Measurements from ENCODE around the gene FGR. TPM values are rescaled to one million over a fixed set of nuclear protein-coding genes. Genes with fewer than 3 reads are reported as not detected.

FGR gene
- total RNA-seq, 1 experiment from 2014 or later: not detected

DNA sequence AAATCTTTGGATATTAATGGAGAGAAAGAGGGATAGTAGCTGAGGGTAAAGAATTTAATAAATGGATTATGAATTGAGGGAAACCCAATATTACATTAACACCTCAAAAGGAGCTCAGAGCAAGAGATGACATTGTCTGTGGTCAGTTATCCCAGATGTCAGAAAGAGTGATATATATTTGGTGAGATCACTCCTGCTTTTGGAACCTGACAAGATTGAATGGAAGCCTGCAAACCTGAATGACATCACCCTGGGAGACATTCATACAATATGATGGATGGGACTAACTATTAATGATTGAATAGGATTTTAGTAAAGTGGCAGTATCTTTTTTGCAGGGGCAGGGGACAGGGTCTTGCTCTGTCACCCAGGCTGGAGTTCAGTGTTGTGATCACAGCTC, 43.8 kb upstream of the FGR start:
- no TSS peak for BruUV-seq (replicated peaks)
- Histone ChIP-seq H3K27me3 (ENCODE audit: insufficient read depth, low read depth) (no peaks in the 10 kb centered on the region), H3K4me3 (no peak overlapping the region), H3K4me2 (no peak overlapping the region), H3F3A (ENCODE audit: insufficient read depth, low read depth) (no peaks in the 10 kb centered on the region), H3K79me2 (ENCODE audit: low read depth) (no peaks in the 10 kb centered on the region), H3K9me3 (ENCODE audit: insufficient read depth, low read depth) (0 out of 2 replicates have a peak, but pooled peaks cover 2% of the 10 kb centered on the region), H3K36me3 (ENCODE audit: low read depth) (no peaks in the 10 kb centered on the region), H4K20me1 (ENCODE audit: insufficient read depth) (no peaks in the 10 kb centered on the region), H3K4me1 (replicated peaks; ENCODE audit: insufficient read depth) (0 out of 2 replicates have a peak, but pooled peaks cover under 1% of the 10 kb centered on the region), H3K27ac (no peak overlapping the region), H3K9me2 (ENCODE audit: insufficient read depth) (no peaks in the 10 kb centered on the region), H2AFZ (no peak overlapping the region)
- POLR2A ChIA-PET (ENCODE audit: unreplicated experiment): no interaction called here
- intact Hi-C loops (cut with micrococcal nuclease; ENCODE audit: unreplicated experiment): no loop called here
- DNase-seq: no peak
- CTCF ChIA-PET: interaction anchor here (0.7 kb wide), 1 partner anchor 842 kb away, joined by 10 read pairs; no protein-coding TSS in a partner anchor
- TF ChIP-seq, protein P1, sequence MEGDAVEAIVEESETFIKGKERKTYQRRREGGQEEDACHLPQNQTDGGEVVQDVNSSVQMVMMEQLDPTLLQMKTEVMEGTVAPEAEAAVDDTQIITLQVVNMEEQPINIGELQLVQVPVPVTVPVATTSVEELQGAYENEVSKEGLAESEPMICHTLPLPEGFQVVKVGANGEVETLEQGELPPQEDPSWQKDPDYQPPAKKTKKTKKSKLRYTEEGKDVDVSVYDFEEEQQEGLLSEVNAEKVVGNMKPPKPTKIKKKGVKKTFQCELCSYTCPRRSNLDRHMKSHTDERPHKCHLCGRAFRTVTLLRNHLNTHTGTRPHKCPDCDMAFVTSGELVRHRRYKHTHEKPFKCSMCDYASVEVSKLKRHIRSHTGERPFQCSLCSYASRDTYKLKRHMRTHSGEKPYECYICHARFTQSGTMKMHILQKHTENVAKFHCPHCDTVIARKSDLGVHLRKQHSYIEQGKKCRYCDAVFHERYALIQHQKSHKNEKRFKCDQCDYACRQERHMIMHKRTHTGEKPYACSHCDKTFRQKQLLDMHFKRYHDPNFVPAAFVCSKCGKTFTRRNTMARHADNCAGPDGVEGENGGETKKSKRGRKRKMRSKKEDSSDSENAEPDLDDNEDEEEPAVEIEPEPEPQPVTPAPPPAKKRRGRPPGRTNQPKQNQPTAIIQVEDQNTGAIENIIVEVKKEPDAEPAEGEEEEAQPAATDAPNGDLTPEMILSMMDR (conservative IDR thresholded peaks at IDR 0.05): no peak

DNA sequence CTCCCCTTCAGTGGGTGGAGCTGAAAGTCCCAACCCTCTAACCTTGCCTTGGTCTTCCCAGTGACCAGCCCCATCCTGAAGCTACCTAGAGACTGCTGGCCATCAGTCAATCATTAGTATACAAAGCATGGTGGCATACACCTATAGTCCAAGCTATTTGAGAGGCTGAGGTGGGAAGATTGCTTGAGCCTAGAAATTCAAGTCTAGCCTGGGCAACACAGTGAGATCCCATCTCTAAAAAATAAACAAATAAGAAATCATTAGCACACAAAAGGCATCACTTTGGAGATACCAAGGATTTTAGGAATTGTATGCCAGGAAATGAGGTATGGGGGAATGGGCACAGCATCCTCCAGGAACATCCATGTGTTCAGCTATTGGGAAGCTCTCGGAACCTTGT, 41.4 kb upstream of the FGR start:
- H3K27ac ChIP-seq: no peak overlapping the region
- no peaks in the 10 kb centered on the region for H3K9me3 ChIP-seq (ENCODE audit: insufficient read depth, low read depth)
- TF ChIP-seq, protein P1 (conservative IDR thresholded peaks at IDR 0.05): no peak
- no peak for TF ChIP-seq EZH2 (IDR thresholded peaks at IDR 0.05; ENCODE audit: low read depth)
- no peak overlapping the region for H2AFZ ChIP-seq
- no peak overlapping the region for H3K4me2 ChIP-seq
- peaks cover 5% of the 10 kb centered on the region; the same call in 1 of the 2 replicates for H3F3A ChIP-seq (ENCODE audit: insufficient read depth, low read depth)
- H3K27me3 ChIP-seq (ENCODE audit: insufficient read depth, low read depth): no peaks in the 10 kb centered on the region
- H3K4me1 ChIP-seq (replicated peaks; ENCODE audit: insufficient read depth): peaks cover 4% of the 10 kb centered on the region; the same call in 1 of the 2 replicates
- no peaks in the 10 kb centered on the region for H4K20me1 ChIP-seq (ENCODE audit: insufficient read depth)
- DNase-seq: no peak
- no peak overlapping the region for H3K4me3 ChIP-seq
- ChIA-PET CTCF (no interaction called here), POLR2A (ENCODE audit: unreplicated experiment) (no interaction called here)
- H3K9me2 ChIP-seq (ENCODE audit: insufficient read depth): no peaks in the 10 kb centered on the region
- no peaks in the 10 kb centered on the region for H3K36me3 ChIP-seq (ENCODE audit: low read depth)
- intact Hi-C loops (cut with micrococcal nuclease; ENCODE audit: unreplicated experiment): no loop called here
- no TSS peak for BruUV-seq (replicated peaks)
- no peaks in the 10 kb centered on the region for H3K79me2 ChIP-seq (ENCODE audit: low read depth)

GRCh38 chr1:27672750-27673112, 37.7 kb upstream of the FGR start:
- no peaks in the 10 kb centered on the region for H3K79me2 ChIP-seq (ENCODE audit: low read depth)
- H3K36me3 ChIP-seq (ENCODE audit: low read depth): no peaks in the 10 kb centered on the region
- H4K20me1 ChIP-seq (ENCODE audit: insufficient read depth): no peaks in the 10 kb centered on the region
- peak overlapping the region; percentile 43; the same call in 1 of the 2 replicates for H3K4me3 ChIP-seq
- CTCF ChIA-PET: interaction anchor here (1.7 kb wide), 1 partner anchor 101 kb away, joined by 7 read pairs; the partner anchor contains the start of gene STX12
- H3K27ac ChIP-seq: peak overlapping the region; percentile 30; the same call in 1 of the 2 replicates
- no TSS peak for BruUV-seq (replicated peaks)
- peak overlapping the region; percentile 72; the same call in 1 of the 2 replicates for H2AFZ ChIP-seq
- peaks cover 5% of the 10 kb centered on the region; the same call in 1 of the 2 replicates for H3F3A ChIP-seq (ENCODE audit: insufficient read depth, low read depth)
- no peaks in the 10 kb centered on the region for H3K27me3 ChIP-seq (ENCODE audit: insufficient read depth, low read depth)
- POLR2A ChIA-PET (ENCODE audit: unreplicated experiment): interaction anchor here (0.7 to 1.1 kb wide), 3 partner anchors 53 to 1150 kb away, joined by 4 to 7 read pairs (median 7); no protein-coding TSS in a partner anchor
- H3K9me3 ChIP-seq (ENCODE audit: insufficient read depth, low read depth): no peaks in the 10 kb centered on the region
- DNase-seq: no peak
- peak overlapping the region; percentile 76 for H3K4me2 ChIP-seq
- TF ChIP-seq, protein P1 (conservative IDR thresholded peaks at IDR 0.05): no peak
- no peak for TF ChIP-seq EZH2 (IDR thresholded peaks at IDR 0.05; ENCODE audit: low read depth)
- peaks cover 4% of the 10 kb centered on the region; the same call in 1 of the 2 replicates for H3K4me1 ChIP-seq (replicated peaks; ENCODE audit: insufficient read depth)
- no peaks in the 10 kb centered on the region for H3K9me2 ChIP-seq (ENCODE audit: insufficient read depth)
- intact Hi-C loops (cut with micrococcal nuclease; ENCODE audit: unreplicated experiment): loop anchor here (1.0 to 5.0 kb wide), 3 partner anchors 14 to 160 kb away; partner anchors contain the start of genes PPP1R8 and STX12

Data from PC-9 (cell line).